GM19463 (cell line): ENCODE results near the gene ZMYM2.
A peak's percentile ranks its signal among the peaks of the same experiment; 100 is the strongest.

ENCODE experiments used
- ATAC-seq: cut with Tn5 transposase; IDR thresholded peaks from one replicate; pipeline ENCODE4 v1.9.1; 2021; ENCODE audit warnings: mild to moderate bottlenecking, moderate library complexity; ENCODE audit not compliant: unreplicated experiment

ZMYM2 gene

DNA sequence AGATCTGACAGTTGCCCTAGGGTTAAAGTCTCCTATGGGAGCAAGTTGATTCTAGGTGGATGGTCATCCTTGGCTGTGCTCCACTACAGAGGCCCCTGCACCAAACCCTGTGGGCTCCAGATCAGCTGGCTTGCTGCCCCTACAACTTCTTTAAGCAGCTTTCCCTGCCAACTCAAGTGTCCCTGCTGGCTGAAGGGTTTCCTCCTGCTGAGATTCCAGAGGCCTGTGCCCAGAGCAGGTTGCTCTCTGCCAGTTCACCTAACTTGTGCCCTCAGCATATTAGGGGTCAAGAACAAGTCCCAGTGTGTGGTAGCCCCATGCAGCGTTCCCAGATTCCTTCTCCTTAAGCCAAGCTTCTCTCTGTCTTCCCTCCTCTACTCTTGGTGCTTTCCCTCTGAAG, 85.6 kb downstream of the ZMYM2 start:
- no peak for ATAC-seq

GRCh38 chr13:20045950-20046548, 87.5 kb downstream of the ZMYM2 start:
- ATAC-seq, result no peak

DNA sequence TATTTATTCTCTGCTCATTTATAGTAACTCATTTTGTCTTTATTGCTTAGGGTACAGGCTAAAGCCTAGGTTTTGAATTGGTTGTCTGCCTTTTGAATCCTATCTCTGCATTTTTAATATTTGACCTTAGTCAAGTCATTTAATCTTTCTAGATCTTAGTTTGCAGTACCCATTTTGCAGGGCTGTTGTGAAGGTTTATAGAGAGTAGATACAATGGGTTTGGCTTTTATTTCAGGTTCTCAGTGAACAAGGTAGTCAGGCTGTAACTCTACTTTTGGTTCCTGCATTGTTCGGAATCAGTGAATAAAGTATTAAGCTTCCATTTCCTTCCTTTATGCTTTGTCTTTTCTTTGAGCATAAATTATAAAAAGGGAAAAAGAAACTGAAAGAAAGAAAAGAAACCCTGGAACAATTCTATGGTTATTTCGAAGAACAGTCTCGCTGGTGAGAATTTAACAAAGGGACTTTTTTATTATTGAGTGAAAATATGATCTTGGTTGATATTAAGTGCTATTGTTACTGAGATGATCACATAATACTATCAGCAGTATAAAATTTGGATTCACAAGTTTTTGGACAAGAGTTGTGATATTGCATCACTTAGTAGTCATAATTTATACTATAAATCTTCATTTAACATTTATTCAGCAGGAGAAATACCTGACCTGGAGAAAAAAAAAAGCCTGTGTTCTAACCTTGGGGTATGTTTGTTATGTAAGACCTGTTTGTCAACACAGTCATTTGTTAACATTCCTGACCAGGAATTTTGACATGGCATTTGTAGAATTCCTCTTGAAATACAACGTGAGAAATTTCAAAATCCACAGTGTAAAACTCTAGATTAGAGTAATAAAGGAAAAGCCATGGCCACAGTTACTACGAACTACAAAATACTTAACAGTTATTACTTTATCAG, 91.3 kb downstream of the ZMYM2 start:
- ATAC-seq, result peak; percentile 51

- no peak for ATAC-seq
Measured at GRCh38 chr13:20051366-20051765, 92.8 kb downstream of the ZMYM2 start.

- no peak for ATAC-seq
Measured at GRCh38 chr13:20053016-20053415, 94.5 kb downstream of the ZMYM2 start.

DNA sequence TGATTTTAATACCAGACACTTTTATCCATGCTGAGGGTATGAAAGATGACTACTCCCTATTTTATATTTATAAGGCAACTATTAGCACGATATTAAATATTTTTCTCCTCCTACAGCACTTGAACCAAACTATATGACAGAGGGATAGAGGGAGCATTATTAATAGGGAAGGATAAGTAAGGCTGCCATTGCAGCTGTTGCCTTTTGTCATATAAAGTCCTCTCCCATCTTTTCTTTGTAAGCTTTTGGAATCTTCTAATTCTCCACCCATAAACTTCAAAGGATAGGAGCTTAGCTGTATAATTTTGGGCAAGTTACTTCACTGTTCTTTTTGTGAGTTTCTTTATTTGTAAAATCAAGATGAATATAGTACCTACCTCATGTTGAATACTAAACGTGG, 95.4 kb downstream of the ZMYM2 start:
- ATAC-seq, result no peak

GRCh38 chr13:20054586-20054985, 96.1 kb downstream of the ZMYM2 start:
- ATAC-seq, result no peak

- no peak for ATAC-seq
Measured at GRCh38 chr13:20057214-20057613, 98.7 kb downstream of the ZMYM2 start.

GRCh38 chr13:20057963-20058362, 99.4 kb downstream of the ZMYM2 start:
- ATAC-seq, result no peak

GRCh38 chr13:20058476-20058875, 99.9 kb downstream of the ZMYM2 start:
- ATAC-seq, result no peak

- no peak for ATAC-seq
Measured at GRCh38 chr13:20064128-20064527, 105.6 kb downstream of the ZMYM2 start.

DNA sequence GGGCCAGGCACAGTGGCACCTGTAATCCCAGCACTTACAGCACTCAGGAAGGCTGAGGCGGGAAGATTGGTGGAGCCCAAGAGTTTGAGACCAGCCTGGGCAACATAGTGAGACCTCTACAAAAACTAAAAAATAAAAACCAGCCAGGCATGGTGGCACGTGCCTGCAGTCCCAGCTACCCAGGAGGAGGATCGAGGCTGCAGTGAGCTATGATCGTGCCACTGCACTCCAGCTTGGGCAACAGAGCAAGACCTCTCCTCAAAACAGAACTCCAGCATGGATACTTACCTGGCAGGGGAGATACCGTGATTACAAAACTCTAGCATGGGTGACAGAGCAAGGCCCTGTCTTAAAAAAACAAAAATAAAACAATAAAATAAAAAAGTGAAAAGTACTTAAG, 107.0 kb downstream of the ZMYM2 start:
- ATAC-seq, result no peak

- no peak for ATAC-seq
Measured at GRCh38 chr13:20069956-20070355, 111.4 kb downstream of the ZMYM2 start.

- ATAC-seq, result peak; percentile 74
Measured at GRCh38 chr13:20073775-20074174, 115.2 kb downstream of the ZMYM2 start.

DNA sequence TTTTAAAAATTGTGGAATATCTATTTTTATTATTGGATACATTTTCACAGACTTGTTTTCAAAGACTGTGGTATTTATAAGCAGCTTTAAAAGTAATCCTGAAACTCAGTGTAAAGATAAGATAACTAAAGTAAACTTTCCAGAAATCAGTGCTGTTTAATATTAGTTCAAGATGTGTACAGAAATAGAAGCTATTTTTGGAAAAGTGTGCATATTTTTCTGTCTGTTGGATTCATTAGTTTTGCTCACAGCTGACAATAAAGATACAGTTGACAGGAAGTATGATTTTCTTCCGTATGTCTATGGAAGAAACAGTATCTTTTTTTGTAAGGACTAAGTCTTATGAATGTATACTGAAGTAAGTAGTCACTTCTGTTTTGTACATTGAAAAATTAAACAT, 116.4 kb downstream of the ZMYM2 start:
- no peak for ATAC-seq

DNA sequence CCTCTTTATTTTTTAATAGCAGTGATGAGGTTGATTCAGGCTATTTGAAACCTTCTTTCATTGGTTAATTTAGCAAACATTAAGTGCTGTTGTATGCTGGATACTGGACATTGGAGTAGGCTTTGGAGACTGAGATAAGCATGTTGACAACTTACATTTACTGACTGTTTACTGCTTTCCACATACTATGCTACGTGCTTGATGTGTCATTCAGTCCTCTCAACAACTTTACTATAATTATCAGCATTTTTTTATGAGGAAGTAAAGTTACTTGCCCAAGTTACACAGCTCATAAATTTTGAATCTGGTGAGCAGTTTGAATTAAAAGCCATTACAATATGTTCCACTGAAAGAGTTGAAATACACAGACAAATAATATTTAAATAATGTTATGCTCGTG, 118.6 kb downstream of the ZMYM2 start:
- no peak for ATAC-seq

GRCh38 chr13:20080377-20081164, 122.0 kb downstream of the ZMYM2 start:
- ATAC-seq, result no peak

GRCh38 chr13:20090349-20090748, 131.8 kb downstream of the ZMYM2 start:
- ATAC-seq, result no peak

GRCh38 chr13:20093951-20094350, 135.4 kb downstream of the ZMYM2 start:
- ATAC-seq, result no peak

- ATAC-seq, result no peak
Measured at GRCh38 chr13:20099319-20099718, 140.8 kb downstream of the ZMYM2 start.

- ATAC-seq, result no peak
Measured at GRCh38 chr13:20101467-20102316, 143.2 kb downstream of the ZMYM2 start.
